ENCODE measurements around the gene RAB11FIP5.

Gene RAB11FIP5

GRCh38 chr2:73043929-73044832 is 68.6 kb downstream of the RAB11FIP5 start:
- no peak for DNase-seq
- intact Hi-C loops (cut with DNase I), result no loop called here

- DNase-seq, result no peak
- intact Hi-C loops (cut with DNase I), result no loop called here
Observed at GRCh38 chr2:73043276-73043675, 69.5 kb downstream of the RAB11FIP5 start.

GRCh38 chr2:73037947-73038585 is 74.7 kb downstream of the RAB11FIP5 start:
- DNase-seq, result no peak
- intact Hi-C loops (cut with DNase I), result no loop called here

- intact Hi-C loops (cut with DNase I), result no loop called here
- no peak for DNase-seq
Observed at GRCh38 chr2:73036766-73037165, 76.0 kb downstream of the RAB11FIP5 start.

- DNase-seq, result peak in 2 of 10 donors; percentile 43 to 45
- intact Hi-C loops (cut with DNase I), result no loop called here
Observed at GRCh38 chr2:73035899-73036711, 76.6 kb downstream of the RAB11FIP5 start.

- intact Hi-C loops (cut with DNase I), result no loop called here
- no peak for DNase-seq
Observed at GRCh38 chr2:73034661-73035375, 77.9 kb downstream of the RAB11FIP5 start.

- DNase-seq, result no peak
- intact Hi-C loops (cut with DNase I), result no loop called here
Observed at GRCh38 chr2:73033766-73034381, 78.9 kb downstream of the RAB11FIP5 start.

- intact Hi-C loops (cut with DNase I), result no loop called here
- no peak for DNase-seq
Observed at GRCh38 chr2:73033142-73033765, 79.5 kb downstream of the RAB11FIP5 start.

- intact Hi-C loops (cut with DNase I), result no loop called here
- no peak for DNase-seq
Observed at GRCh38 chr2:73032702-73033097, 80.0 kb downstream of the RAB11FIP5 start.

- intact Hi-C loops (cut with DNase I), result no loop called here
- no peak for DNase-seq
Observed at GRCh38 chr2:73031725-73032701, 80.7 kb downstream of the RAB11FIP5 start.

- intact Hi-C loops (cut with DNase I), result no loop called here
- no peak for DNase-seq
Observed at GRCh38 chr2:73031095-73031678, 81.6 kb downstream of the RAB11FIP5 start.

- peak in 7 of 10 donors; percentile 50 to 92 (median 62) for DNase-seq
- intact Hi-C loops (cut with DNase I), result no loop called here
Observed at GRCh38 chr2:73028841-73029240, 83.9 kb downstream of the RAB11FIP5 start.

- intact Hi-C loops (cut with DNase I), result no loop called here
- no peak for DNase-seq
Observed at GRCh38 chr2:73027340-73027739, 85.4 kb downstream of the RAB11FIP5 start.

- intact Hi-C loops (cut with DNase I), result no loop called here
Observed at GRCh38 chr2:73023497-73023896, 89.3 kb downstream of the RAB11FIP5 start.

More at GRCh38 chr2:73023497-73023896, 89.3 kb downstream of the RAB11FIP5 start:
- DNase-seq, result no peak
